Stimulated activated CD4-positive, alpha-beta T cell treated with anti-CD3 and anti-CD28 coated beads, Interleukin-1b, Interleukin-23, amount 100 ng/mL, for 4 hours (primary cell): ENCODE data around the gene EBF3.

Experiments used
- DNase-seq, 2 donors: peaks; one replicate each; pipeline ENCODE4 v3.0.0-alpha.2; 2020; ENCODE audit warnings: low read depth in 2 of 2

Gene EBF3

DNA sequence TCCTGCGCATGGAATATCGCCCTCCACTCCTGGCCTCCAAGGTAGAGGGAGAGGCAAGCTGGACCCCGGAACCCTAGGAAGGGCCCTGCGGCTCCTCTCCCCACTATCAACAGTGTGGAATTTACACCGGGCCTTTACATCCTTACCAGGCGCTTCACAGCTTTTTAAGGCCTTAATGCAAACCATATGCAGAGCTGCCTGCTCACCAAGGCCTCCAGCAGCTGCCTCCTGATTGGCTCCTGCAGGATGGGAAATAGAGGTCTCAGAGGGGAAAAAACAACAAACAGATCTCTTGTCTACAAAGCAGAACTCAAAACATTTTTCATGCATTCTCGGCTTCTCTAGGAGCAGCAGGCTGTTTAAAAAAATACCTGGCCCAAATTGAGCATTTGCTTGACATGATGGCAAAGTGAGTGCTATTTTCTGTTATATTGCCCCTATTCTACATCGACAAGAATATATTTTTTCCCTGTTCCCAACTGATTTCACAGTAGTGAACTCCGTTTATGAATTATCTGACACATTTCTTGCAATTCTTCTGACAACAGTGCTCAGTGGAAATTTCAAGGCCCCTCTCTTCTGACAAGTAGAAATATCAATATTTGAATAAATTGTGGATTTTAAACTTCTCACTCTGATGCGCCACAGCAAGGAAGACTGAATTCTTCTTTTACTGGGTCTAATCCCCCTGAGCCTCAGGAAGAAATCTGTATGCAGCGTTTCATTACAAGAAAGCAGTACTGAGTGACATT is 51.7 kb downstream of the EBF3 start:
- no peak for DNase-seq

DNA sequence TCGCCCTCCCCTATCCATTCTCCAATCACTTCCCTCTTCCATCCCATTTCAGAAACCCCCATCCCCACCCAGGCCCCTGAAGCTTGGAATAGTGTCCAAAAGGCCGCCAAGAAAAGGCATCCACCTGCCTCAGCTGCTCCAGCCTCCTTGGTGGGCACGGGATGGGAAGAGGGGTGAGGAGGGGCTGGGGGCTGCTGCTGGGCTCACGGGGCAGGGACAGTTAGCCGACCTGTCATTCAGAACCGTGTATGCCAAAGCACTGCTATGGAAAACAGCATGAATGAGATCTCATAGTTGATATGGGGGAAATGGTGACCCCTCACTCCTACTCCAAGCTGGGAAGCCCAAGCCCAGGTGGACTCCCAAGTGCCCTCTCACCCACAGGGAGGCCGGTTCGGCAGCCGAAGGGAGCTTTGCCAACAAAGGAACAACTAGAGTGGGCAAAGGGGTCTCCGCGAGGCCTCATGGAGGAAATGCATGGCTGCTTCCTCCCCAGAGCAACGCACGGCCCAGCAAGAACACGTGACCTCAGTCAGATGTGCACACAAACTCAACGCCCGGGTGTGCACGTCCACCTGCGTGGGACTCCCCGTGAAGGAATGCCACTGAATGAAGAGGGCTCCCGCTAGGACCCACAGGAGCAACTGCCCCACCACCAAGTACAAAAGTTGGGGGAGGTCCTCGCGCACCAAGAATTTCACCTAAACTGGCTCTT is 52.5 kb downstream of the EBF3 start:
- DNase-seq, result no peak

DNA sequence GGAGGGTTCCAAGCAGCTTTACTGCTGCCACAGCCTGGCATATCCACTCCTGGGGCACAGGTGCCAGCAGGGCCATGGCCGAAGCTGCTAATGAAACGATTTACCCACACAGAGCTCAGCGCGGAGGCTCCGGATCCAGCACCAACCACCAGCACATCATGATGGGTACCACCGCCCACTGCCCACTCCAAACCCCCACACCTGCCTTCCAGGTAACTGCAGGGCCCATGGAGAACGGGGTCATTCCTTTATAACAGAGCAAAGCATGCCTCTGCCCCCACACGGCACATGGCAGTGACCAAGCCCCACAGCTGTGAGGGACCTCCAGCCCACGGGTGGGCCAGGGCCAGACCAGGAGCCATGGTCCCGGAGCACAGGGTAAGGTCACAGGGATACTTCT is 53.2 kb downstream of the EBF3 start:
- DNase-seq, result no peak

DNA sequence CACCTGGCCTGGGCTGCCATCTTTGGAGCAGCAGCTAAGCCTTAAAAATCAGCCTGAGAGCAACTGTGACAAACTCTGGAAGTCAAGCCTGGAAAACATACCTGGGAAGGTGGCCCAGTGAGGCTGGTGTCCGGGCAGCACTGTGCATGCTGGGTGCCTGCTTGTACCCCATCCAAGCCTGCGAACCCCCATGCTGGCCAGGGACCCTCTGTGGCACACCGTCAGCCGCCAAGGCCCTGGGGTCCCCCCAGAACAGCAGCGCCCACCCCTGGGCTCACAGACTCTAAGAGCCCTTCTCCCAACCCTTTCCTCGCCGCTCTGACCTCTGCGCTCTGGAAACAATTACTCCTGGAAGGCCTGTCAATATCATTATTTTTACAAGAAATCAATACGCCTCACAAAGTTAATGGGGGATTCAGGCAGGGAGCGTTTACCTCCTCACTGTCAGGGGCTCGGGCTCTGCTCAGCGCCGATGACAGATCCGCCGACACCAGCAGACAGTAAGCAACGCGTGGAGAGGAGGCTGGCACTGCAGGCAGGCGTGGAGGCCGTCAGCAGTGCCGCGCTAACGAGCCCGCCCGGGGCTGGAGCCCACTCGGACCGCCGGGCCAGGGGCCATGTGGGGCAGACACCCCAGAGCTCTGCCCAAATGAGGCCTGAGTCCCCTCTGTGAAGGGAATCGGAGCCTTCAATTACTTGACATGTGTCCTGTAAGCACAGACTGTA is 54.4 kb downstream of the EBF3 start:
- no peak for DNase-seq

DNA sequence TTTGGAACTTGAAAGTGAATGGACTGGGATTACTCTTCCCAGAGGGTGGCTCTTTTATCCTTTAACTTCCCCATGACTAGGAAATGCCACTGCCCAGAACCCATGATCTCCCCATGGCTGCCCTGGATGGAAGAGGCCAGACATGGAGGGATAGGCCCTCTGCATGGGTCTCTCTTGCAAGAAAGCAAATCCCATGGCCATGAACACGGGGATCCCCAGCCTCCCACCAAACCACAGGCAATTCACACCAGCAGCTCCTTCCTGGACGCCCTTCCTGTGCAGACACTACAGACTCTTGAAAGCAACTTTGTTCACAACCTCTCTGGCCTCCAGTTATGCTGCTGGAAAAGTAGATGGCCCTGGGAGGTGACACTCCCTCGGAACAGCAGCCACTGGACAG is 55.0 kb downstream of the EBF3 start:
- no peak for DNase-seq

DNA sequence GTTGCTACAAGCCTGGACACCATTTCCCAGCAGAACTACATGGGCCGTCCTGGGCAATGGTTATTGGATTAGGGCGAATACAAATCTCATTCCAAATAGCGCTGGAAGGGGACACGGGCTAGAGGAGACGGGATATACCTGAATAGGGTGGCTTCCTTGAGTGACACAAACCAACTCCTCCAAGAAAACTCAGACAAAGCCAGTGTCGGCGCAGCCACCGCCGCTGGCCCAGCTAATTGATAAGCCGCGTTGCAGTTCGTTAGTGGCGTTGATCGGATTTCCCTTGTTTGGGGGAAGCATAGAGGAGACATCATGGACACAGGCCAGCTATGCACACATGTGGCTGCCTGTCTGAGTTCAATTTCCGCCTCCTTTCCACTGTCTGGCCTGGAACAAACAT is 55.7 kb downstream of the EBF3 start:
- no peak for DNase-seq

DNA sequence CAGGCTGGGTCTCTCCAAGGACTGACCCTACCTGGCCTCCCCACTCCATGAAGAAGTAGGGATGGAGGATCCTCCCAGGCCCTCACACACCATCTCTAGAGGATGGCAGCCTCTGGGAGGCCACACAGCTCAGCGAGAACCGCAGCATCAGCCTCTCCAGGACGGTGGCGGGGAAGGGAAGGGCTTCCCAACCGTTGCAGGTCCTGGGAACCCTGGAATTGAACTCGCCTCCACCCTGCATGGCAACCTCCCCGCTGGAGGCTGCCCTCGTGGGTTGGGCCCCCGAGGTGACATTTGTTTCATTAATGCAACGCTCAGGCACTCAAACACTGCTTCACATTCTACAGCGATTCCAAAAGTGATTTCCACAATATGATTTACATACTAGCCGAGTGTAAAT is 58.5 kb downstream of the EBF3 start:
- DNase-seq, result no peak

DNA sequence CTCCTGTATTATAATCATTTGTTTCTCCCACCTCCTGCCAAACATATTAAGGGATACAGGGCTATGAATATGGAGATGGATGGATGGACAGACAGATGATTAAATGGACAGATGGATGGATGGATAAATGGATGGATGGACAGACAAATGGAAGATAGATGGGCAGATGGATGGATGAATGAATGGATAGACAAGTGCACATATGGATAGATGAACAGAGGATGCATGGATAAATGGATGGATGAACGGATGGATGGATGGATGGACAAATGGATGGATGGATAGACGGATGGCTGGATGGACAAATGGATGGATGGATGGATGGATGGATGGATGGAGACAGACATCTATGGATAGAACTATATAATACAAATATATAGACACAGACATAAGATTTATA is 59.8 kb downstream of the EBF3 start:
- no peak for DNase-seq

DNA sequence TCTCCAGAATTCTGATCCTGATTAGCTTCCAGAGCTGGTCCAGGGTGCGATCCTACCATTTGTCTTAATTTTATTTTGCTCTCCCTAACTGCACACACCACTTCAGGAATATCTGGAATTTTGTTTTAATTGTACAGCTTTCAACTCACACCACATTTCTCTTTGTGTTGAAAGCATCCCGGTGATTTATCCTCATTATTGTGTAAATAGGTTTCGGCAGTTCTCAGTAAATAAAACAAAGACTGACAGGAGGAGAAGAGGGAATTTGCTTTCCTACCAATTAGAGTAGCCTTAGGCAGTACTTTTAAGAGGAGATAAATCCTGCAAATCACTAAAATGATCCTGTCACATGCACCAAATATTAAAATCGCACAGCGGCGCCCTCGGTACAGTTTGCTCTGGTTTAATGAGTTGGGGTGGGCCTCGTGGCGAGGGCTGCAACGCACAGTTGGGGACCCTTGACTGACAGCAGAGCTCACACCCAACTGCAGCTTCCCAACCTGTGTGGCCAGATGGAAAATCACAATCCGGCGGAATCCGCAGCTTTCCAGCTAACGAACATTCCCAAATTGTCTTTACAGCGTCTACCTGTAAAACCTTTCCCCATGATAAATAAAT is 62.6 kb downstream of the EBF3 start:
- DNase-seq, result no peak

DNA sequence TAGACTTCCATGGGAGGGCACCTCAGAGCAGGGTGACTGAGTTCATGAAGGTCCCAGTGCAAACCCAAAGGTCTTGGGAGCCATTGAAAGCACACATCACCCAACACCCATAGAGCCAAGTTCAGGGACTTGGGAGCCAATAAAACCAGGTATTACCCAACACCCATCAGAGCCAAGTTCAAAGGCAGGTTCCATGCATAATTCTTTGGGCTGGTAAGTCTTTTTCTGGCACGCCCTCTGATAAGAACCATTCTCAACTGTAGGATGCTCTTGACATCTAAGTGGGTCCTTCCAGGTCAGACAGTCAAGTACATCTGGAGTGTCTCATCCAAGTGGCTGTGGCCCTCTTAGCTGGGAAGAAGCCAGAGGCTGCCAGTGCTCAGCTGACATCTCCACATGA is 63.2 kb downstream of the EBF3 start:
- DNase-seq, result no peak

DNA sequence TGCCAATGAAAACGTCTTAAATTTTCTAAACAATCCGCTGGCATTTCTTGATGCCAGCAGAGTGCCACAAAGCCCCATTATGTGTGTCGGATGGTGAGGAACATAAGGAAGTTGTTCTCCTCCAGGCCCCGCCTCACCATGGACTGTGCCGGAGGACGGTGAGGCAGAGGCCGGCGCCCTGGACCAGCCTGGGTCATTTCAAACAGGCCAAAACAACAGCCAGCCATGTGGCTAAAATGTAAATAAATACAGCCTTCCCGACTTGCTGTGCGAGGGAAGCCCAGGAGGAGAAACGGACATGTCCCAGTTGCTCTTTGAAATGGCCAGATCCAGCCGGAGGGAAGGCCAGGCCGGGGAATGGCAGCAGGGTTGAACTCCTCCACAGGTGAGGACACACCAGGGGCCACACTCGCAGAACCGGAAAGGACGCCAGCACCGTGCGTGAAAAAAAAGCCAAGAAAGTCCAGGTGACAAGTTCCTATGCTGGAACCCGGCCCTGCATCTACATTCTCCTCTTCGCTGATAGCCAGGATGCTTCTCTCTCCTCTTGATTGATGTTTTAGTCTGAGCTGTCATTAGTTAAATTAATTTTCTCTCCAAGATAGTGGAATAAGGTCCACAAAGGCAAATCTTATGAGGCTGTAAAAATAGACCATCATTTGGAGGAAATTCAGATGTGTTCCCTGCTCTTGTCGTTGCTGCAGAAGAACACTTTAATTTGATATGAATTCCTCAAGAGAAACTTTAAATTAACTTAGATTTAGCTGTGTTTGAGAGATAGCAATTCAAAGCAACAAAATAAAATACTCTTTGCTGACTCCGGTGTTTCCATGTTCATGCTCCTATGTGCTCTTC is 64.6 kb downstream of the EBF3 start:
- DNase-seq, result no peak

DNA sequence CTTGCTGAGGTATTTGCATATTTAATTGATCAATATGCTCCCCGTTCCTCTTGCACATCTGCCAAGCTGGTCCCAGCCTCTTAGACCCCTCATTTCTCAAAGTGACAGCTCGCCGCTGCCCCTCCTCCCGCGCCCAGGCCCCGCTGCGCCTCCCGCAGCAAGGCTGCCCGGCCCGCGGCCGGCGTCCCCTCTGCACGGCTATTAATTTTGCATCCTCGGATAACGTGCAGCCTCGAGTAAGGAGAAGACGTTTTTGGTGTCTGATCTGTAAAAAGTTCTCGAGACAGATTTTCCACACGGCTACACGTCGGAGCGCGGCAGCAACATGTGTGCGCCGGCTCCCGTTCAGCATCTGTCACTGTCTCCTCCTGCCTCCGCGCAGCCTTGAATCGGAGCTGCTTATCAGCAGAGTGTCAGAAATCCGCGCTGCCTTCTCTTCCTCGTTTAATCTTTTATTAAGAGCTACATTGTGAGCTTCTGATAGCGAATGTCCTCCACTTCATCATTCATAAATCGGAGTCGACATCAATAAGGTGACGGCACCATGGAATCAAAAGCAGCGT is 65.3 kb downstream of the EBF3 start:
- DNase-seq, result no peak

DNA sequence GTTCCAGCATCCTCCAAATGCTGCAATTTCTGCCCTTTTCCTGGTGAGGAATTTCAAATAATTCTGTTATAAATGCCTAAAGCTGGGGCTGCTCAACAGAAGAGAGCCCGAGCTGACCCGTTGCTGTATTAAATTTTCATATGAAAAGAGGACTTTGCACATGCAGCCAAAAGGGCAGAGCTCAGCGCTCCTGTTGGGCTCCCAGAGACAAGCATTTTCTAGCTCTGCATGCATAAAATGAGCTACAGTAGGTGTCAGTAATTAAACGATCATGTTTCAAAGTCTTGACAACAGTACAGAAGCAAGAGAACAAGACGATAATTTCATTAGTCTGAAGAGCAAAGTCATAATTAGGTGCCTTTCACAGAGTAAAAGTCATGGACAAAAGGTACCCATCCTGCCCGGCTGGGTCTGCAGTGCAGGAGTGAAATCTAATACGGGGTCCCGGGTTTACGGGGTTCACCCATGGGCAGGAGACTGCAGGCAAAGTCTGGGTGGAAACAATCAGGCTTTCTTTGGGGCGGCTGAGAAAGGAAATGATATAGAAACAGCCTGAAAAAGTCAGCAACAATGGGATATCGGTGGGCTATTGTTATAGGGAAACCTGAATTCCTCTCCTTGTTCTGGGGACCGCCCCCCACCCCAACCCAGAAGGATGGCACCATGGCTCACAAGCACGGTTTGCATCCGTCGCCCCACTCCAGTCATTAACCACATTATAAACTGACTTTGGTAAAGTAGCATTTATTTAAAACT is 66.0 kb downstream of the EBF3 start:
- DNase-seq, result no peak

DNA sequence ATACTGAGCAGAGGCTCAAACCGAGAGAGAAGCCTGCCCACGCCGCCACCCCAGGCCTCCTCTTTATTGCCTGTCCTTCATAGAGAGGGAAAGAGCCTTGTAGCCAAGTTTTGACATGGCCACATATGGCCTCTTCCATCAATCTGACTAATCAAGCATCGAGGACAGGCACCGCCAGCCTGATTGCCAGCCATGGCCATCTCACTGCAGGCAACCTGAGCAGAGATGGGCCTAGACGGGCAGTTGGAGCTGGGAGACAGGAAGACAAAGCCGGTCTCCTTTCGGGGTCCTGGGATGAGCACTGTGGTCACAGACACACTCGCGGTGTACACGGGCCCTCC is 67.2 kb downstream of the EBF3 start:
- DNase-seq, result no peak

DNA sequence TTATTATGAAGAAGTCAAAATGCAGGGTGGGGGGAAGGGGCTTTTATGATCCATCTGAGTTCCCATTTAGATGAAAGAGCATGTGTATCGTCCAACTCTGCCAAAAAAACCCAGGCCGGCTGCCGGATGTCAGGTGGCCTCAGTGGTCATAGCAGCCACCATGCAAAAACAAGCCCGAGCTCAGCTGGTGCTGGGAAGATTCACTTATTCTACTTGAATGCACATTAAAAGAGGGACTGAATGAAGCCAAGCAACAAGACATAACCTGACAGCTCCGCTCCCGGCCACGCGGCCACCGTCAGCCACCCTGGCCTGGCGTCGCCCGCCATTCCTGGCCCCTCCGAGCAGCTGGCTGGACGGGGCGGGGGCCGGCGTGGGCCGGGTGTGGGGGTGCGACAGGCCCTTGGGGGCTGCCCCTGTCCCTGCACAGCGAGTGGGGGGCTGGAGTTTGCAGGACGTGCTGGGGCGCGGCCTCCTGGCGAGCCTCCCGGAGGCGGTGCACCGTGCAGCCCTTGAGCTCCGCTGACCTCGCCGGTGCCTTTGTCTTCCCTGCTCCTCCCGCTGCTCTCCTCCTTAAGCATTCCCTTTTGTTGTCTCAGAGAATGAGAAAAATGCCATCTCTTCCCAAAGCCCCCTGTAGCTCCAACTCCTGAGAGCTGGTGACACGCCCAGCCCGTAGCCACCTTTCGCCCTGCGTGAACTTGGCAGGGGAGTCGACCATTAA is 67.8 kb downstream of the EBF3 start:
- no peak for DNase-seq

DNA sequence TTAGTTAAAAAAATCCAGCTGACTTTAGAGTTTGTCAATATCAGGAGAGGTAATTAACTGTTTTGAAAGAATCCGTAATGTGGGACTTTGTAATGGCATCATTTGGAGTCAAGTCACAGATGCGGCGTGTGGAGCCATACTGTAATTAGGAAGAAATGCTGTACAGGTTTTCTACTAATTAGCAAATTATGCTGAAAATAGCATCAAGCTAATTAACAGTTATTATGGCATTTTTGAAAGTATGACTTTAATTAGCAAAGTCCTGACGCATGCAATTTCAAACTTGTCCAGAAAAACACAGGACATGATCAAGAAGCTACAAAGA is 68.3 kb downstream of the EBF3 start:
- DNase-seq, result no peak

DNA sequence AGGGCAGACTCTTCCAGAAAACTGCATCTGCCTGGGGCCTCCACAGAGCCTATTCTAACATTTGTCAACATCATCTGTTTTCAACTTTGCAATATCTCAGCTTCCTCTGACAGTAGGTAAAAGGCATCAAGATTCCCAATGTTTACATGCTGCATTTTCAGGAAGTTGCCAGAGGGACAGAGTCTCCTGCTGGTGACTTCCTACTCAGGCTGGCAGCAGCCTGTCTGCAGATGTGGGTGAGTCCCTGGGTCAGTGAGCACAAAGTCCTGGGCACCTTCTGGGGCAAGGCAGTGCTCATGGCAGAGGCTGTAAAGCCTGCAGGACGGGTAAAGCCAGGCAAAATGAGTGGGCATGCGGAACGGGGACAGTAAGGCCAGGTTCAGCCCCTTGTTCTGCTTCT is 69.4 kb downstream of the EBF3 start:
- DNase-seq, result no peak

DNA sequence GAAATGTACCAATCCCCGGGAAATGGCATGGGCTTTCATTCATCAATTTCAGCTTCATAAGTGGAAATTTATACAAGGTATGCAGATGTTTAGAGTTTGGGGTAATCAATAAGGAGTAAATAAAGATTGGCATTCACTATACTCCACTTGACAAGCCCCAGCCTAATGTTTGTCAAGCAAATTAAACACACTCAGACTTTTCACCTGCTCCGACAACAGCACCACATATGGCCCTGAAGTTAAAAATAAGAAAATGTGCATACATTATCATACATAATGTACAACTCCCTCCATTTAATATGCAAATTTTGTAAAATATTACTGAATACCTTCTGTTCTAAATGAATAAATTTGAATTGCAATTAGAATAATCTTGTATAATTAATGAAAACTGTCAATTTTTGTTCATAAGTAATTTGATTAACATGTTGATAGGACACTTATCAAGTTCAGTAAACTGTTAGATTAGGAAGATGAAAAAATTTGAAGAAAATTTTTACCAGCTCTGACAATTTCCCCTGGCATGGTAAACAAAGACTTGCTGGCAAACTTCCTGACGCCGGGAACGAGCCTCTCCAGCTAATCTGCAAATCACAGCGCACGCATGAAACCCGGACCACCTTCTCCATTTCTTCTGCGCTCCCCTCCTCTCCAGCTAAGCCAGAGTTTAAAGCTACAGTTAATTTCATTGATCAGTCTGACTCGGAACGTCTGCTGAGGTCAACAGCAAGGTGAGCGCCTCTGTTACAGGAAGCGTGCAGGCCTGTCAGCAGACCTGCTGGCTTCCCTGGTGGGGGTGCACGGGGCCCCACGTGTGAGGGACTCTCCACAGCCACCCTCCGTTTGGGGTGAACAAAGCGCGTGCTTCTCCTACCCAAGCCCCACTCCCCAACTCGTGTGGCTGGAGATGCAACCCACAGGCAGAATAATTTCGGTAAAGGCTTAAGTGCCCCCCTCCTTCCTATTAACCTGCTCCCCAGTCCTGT is 70.7 kb downstream of the EBF3 start:
- DNase-seq, result no peak

DNA sequence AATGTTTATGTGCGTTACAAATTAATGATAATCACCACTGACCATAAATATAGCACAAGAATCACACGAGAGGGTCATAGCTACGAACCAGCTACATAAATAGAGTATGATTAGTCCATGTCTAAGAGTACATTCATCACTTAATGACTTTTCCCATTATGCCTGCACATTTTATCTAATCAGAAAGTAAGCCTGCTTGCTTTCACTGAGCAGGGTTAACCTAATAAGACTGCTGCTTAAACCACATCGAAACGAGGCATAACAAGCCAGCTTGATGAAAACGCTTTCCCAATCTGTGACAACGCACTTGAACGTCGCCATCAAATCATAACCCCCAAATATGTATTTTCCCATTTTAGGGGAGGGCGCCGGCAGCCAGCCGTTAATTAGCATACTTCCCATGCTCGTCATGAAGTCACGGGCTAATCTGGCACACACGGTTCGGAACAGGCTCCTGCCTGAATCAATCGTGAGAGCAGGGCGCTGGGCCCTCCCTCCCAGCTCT is 71.5 kb downstream of the EBF3 start:
- no peak for DNase-seq
